Retina (tissue), 1 donor: ENCODE data around the gene EIF3D.
A peak's percentile ranks its signal among the peaks of the same experiment; 100 is the strongest.
"Not testable (repeated sequence)": the region's sequence is repeated elsewhere in the genome, so short reads cannot be mapped to it uniquely, and the experiment has no call there.

Source experiments
- DNase-seq: peaks from one replicate; pipeline ENCODE4 v3.0.0-alpha.2; 2016

Gene EIF3D

GRCh38 chr22:36549033-36549432, 20.1 kb upstream of the EIF3D start:
- no peak for DNase-seq

DNA sequence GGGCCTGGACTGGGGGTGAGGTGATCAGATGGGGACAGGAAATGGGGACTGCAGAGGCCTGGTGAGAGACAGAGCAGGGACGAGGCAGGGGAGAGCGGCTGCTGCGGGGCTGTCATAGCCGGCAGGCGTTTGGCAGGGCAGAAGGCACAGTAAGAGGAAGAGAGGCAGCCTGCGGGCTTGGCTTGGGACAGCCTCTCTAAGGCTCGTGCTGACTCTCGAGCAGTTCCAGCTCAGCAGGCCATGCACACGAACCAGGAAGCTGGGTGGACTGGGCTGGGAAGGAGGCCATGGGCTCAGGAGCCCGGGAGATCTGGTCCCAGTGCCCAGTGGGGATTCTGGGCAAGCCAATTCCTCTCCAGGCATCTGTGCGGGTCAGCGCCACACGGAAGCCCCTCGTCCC, 19.6 kb upstream of the EIF3D start:
- no peak for DNase-seq

DNA sequence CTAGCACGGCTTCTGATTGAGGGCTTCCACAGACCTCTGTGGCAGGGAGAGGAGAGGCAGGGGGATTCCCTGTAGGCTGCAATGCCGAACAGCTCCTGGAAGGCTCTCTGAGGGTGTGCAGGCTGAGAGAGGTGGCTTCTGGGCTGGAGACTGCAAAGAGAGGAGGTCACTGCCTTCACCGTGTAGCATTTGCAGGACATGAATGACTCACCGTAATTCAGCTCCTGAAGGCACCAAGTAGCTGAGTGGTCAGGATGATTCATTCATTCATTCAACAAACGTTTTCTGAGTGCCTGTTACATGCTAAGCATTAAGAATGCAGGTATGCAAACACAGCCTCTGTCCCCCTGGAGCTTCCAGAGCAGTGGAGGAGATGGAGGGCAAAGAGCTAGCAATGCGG, 18.0 kb upstream of the EIF3D start:
- no peak for DNase-seq

DNA sequence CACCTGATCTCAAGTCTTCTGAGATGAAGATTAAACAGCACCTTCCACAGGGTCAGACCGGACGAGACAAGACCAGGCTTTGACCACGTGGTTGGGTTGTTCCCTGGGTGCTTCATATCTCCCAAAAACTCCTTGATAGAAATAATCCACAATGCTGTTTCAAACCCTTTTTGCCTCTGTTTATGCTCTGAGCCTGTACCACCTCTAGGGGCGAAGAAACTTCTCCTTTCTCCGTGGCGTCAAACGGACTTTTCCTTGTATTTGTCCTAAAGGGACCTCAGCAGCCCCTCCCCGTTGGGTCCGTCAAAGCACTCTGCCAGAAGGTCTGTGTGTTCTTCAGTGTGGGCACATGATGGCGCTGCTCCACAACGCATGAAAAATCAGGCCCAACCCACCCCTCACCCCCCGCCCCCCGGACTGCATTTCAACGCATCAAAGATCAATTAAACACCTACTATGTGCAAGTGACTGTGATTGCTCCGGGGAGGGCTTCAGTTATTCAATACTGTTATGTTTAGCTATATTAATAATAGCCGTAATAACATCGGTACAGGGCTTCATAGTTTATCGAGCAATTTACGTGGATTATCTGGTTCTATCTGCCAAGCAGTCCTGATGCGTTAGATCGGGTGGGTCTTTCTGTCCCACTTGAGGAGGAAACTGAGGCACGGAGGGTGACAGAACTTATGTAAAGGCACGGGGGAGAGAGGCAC, 17.3 kb upstream of the EIF3D start:
- peak; percentile 42 for DNase-seq

- DNase-seq = no peak
Measured at GRCh38 chr22:36544107-36544620, 15.2 kb upstream of the EIF3D start.

DNA sequence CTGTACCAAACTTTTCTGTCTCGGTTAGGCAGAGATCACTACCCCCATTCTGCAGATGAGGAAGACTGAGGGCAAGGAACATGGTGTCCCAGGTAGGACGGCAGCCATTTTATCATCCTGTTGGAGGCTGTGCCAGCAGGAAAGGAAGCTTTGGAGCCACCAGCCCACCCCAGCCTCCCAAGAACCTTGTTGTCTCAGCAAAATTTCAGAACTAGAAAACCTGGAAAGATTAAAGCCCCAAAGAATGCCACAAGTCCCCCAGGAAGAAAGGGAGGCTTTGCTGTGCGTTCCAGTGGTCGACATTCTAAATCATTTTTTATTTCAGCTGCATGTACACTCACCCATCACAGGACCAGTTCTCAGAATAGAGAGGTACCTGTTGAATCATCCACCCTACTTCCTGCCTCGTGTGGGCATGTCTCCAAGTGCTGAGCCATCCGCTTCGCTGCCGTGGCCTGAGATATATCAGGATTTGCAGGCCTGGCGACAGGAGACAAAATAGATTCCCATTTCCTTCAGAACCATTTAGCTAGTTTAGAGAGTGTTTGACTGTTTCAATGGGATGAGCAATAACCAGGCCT, 13.0 kb upstream of the EIF3D start:
- no peak for DNase-seq

DNA sequence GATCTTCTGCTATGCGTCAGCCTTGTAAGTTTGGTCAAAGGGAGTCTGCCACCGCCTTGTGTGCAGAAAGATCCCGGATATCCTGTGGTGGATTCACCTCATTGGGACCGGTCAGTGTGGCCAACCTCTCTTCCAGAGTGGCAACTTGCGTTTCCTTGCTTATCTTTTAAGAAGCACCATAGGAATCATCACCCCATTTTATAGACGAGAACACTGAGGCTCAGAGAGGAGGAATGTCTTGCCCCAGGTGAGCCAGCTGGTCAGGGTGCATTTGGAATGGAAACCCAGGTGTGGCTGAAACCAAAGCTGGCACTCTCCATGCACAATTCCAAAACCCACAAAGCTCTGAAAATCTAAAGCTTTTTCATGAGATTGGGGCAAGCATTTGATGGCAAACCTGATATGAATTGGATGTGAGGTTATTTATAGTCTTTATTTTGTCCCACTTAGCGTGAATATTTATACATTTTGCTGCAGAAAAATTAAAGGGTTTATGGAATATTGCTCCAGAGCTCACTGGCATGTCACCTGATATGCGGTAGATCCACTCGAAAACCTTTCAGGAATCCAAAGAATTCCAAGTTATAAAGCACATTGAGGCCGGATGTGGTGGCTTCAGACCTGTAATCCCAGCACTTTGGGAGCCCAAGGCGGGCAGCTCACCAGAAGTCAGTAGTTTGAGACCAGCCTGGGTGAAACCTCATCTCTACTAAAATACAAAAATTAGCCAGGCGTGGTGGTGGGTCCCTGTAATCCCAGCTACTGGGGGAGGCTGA, 12.1 kb upstream of the EIF3D start:
- no peak for DNase-seq

GRCh38 chr22:36538529-36538928, 9.6 kb upstream of the EIF3D start:
- DNase-seq = no peak

DNA sequence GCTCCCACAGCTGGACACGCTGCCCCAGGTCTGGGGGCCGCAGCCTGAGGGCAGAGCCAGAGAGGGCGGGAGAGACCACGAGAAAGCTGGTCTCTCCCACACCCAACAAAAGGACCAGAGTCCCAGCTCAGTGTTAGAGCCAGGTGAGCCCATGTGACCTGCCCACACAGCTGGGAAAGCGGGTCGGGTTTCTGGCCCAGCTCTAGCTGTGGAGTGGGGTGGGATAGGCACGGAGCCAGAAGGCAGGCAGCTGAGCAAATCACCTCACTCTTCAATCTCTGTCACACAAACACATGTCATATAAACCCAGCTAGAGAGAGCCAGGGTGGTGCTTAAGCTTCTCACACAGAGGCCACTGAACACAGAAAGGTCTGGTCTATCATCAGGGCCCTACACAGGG, 7.8 kb upstream of the EIF3D start:
- no peak for DNase-seq

- DNase-seq = not testable (repeated sequence)
Measured at GRCh38 chr22:36533320-36533719, 4.4 kb upstream of the EIF3D start.

DNA sequence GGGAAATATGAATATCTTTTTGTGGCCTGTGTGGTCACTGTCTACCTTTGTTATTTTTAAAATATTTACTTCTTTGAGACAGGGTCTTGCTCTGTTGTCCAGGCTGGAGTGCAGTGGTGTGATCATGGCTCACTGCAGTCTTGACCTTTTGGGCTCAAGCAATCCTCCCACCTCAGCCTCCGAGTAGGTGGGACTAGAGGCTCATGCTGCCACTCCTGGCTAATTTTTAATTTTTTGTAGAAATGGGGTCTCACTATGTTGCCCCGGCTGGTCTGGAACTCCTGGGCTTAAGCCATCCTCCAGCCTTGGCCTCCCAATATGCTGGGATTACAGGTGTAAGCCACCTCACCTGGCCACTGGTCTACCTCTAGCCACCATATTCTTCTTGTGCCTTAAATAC, 3.5 kb upstream of the EIF3D start:
- no peak for DNase-seq

GRCh38 chr22:36528341-36528740, 625 bp downstream of the EIF3D start:
- DNase-seq = no peak

- no peak for DNase-seq
Measured at GRCh38 chr22:36522662-36523061, 6.3 kb downstream of the EIF3D start.

DNA sequence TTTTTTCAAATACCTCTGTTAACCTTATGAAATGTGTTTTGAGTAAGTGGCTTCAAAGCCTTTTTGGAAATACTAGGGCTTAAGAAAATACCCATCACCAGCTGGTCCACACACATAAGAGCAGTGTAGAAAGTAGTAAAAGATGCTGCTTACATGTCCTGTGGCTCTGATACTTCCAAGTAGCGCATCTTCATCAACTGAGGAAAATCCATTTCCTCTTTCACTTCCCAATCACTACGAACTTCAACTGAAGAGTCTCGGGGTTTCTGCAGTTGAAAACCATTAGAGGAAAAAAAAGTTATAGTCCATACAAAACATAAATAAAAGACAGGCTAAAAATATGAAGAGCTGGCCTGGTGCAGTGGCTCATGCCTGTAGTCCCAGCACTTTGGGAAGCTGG, 8.5 kb downstream of the EIF3D start:
- DNase-seq = no peak

DNA sequence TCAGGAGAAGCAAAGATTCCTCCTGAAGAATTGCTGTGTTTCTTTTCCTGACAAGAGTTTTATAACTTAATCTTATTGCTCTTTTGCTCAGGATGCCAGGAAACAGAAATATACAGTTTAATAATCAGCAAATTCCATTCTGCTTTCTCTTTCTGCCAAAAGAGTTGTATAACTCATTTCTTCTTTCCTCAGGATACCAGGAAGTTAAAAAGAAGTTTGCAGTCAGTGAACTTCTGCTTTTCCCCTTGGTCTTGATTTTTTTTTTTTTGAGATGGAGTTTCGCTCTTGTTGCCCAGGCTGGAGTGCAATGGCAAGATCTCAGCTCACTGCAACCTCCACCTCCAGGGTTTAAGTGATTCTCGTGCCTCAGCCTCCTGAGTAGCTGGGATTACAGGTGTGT, 9.1 kb downstream of the EIF3D start:
- not testable (repeated sequence) for DNase-seq

DNA sequence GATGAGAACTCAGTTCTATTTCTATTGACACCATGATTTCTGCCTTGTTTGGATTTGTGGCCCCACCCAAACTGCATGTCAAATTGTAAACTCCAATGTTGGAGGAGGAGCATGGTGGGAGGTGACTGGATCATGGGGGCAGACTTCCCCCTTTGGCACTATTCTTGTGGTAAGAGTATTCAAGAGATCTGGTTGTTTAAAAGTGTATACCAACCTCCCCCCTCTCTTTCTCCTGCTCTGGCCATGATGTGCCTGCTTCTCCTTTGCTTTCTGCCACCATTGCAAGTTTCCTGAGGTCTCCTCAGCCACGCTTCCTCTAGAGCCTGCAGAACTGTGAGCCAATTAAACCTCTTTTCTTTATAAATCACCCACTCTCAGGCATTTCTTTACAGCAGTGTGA, 14.2 kb downstream of the EIF3D start:
- no peak for DNase-seq

DNA sequence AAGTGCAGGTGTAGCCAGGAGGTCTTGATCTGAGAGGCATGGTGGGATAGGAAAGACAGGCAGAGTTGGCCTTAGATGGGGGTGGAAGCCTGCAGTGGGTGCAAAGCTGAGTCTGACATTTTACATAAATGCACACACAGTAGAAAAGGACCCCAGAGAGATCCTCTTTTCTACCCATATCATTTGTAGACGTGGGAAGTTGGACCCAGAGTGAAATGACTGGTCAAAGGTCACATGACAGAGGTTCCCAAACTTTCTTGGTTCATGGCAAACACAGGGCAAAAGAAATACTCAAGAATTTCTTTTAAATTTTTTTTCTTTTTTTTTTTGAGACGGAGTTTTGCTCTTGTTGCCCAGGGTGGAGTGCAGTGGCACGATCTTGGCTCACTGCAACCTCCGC, 16.0 kb downstream of the EIF3D start:
- no peak for DNase-seq

- DNase-seq = no peak
Measured at GRCh38 chr22:36512333-36512732, 16.6 kb downstream of the EIF3D start.

GRCh38 chr22:36510966-36511881, 17.7 kb downstream of the EIF3D start:
- DNase-seq = peak; percentile 52

DNA sequence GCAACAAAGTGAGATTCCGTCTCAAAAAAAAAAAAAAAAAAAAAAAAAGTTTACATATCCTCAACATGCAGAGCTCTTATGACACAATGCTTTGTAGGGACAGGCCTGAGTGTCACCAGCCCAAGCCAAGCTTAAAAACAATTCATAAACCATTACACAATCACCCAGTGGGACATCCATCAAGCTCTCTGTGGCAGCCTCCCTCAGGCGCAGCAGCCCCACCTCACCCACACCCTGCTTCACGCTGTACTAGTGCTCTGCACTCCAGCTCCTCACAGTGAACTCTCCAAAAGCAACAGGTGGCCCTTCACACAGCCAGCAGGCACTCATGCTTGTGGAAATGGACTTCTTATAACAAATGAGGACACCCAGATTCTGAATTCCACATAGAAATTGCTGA, 18.6 kb downstream of the EIF3D start:
- DNase-seq = no peak

GRCh38 chr22:36507518-36508010, 21.4 kb downstream of the EIF3D start:
- no peak for DNase-seq

- peak; percentile 96 for DNase-seq
Measured at GRCh38 chr22:36506637-36507517, 22.1 kb downstream of the EIF3D start, which contains the start of gene FOXRED2. Gene FOXRED2, minus strand, starts transcription at chr22:36507040. Its CDS starts 618 bp downstream, at chr22:36506422.
